Caco-2 (cell line): ENCODE results near the gene ARSK. TPM values are rescaled to one million over a fixed set of nuclear protein-coding genes. Genes with fewer than 3 reads are reported as not detected.

Experiments used
- BruUV-seq: library from RNA; stranded (reverse); fragments of 400-500 nt; replicated peaks from 2 replicates; lab custom pipeline; 2021; lab: Mats Ljungman, UMichigan
- CTCF ChIA-PET: fragments of 300-600 bp; sonication (Branson Sonifier 250); formaldehyde crosslinking; loops from one replicate; lab custom pipeline; 2022; ENCODE audit warnings: antibody characterized with exemption; lab: Charles Lee
- POLR2A ChIA-PET: fragments of 300-600 bp; sonication (Branson Sonifier 250); formaldehyde crosslinking; loops from one replicate; lab custom pipeline; 2022; ENCODE audit warnings: antibody characterized with exemption; lab: Charles Lee
- DNase-seq, 2 experiments: peaks; one replicate each; pipeline versions ENCODE4 v3.0.0 to v3.0.0-alpha.2; 2020 to 2022
- H3K27me3 ChIP-seq: replicated peaks from 2 replicates; pipeline ENCODE4 v1.6.0; 2011; ENCODE audit warnings: low read length; ENCODE audit not compliant: control insufficient read depth, insufficient read depth
- H3K36me3 ChIP-seq: 2 replicates; pipeline ENCODE4 v1.5.1; 2011; ENCODE audit warnings: low read length; ENCODE audit not compliant: control insufficient read depth, insufficient read depth
- H3K4me1 ChIP-seq: fragments of 250-450 bp; sonication (Bioruptor Pico); 2 replicates; pipeline ENCODE4 v1.5.1; 2020; ENCODE audit warnings: mild to moderate bottlenecking
- H3K4me3 ChIP-seq: 2 replicates; pipeline ENCODE4 v1.5.1; 2011; ENCODE audit warnings: low read depth, mild to moderate bottlenecking, control low read depth, low read length
- H3K9me3 ChIP-seq: fragments of 250-450 bp; sonication (Bioruptor Pico); 2 replicates; pipeline ENCODE4 v1.5.1; 2020; ENCODE audit warnings: mild to moderate bottlenecking, moderate library complexity
- H3K27ac Mint-ChIP-seq: one replicate; pipeline ENCODE4 v1.8.0; 2022; ENCODE audit warnings: mixed read lengths; ENCODE audit not compliant: unreplicated experiment
- H3K27me3 Mint-ChIP-seq: one replicate; pipeline ENCODE4 v1.8.0; 2022; ENCODE audit warnings: mixed read lengths; ENCODE audit not compliant: insufficient read depth, unreplicated experiment
- H3K36me3 Mint-ChIP-seq: one replicate; pipeline ENCODE4 v1.8.0; 2022; ENCODE audit warnings: mild to moderate bottlenecking, mixed read lengths; ENCODE audit not compliant: insufficient read depth, unreplicated experiment
- H3K4me1 Mint-ChIP-seq: one replicate; pipeline ENCODE4 v1.8.0; 2022; ENCODE audit warnings: low read depth, mixed read lengths; ENCODE audit not compliant: unreplicated experiment
- H3K4me3 Mint-ChIP-seq: one replicate; pipeline ENCODE4 v1.8.0; 2022; ENCODE audit warnings: mild to moderate bottlenecking, moderate library complexity, mixed read lengths; ENCODE audit not compliant: unreplicated experiment
- H3K9me3 Mint-ChIP-seq: one replicate; pipeline ENCODE4 v1.8.0; 2022; ENCODE audit warnings: mixed read lengths; ENCODE audit not compliant: unreplicated experiment
- intact Hi-C: fragments of 100-400 bp; cut with micrococcal nuclease; formaldehyde crosslinking; loops from one replicate; pipeline ENCODE4 v1.10.0; 2022; ENCODE audit not compliant: unreplicated experiment
- total RNA-seq: library from RNA; stranded (reverse); gene quantifications from 2 replicates; pipeline ENCODE4 v1.2.3, GENCODE V29; 2022
- TF ChIP-seq, protein P1 (sequence below), 2 experiments: fragments of 200-600 bp in 1 of 2; IDR thresholded peaks; 1 replicate in 1 of 2; 2 replicates in 1 of 2; pipeline versions ENCODE4 v1.5.1 to v1.8.0; 2011 to 2022; ENCODE audit warnings: antibody characterized with exemption in 1 of 2, control low read depth in 1 of 2, inconsistent platforms in 1 of 2, low read depth in 1 of 2, low read length in 1 of 2, mild to moderate bottlenecking in 1 of 2, moderate library complexity in 1 of 2; ENCODE audit not compliant: insufficient read depth in 1 of 2, severe bottlenecking in 1 of 2, unreplicated experiment in 1 of 2

ARSK gene
- total RNA-seq, 1 experiment from 2014 or later = 5.0 TPM

DNA sequence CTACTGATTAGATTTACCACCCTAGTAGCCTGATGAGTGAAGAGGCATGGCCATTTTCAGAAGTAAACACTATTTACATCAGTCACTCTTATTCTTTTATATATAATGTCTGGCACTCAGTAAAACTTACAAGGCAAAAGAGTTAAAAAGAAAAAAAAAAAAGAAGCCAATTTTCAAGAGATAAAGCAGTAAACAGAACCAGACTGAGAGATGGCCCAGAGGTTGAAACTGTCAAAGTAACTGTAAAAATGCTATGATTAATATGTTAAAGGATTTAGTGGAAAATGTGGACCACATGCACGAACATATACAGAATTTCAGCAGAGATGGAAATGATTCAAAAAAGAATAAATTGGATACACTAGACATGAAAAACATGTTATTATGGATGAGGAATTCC lies 58.6 kb downstream of the ARSK start:
- ChIA-PET CTCF (no interaction called here), POLR2A (no interaction called here)
- Histone ChIP-seq H3K4me1 (no peaks in the 10 kb centered on the region), H3K4me3 (no peak overlapping the region), H3K36me3 (no peaks in the 10 kb centered on the region), H3K27me3 (no peaks in the 10 kb centered on the region), H3K9me3 (peaks cover 12% of the 10 kb centered on the region)
- Mint-ChIP-seq H3K27me3 (peaks cover 4% of the 10 kb centered on the region), H3K4me1 (no peaks in the 10 kb centered on the region), H3K36me3 (no peaks in the 10 kb centered on the region), H3K4me3 (no peak overlapping the region), H3K27ac (no peak overlapping the region), H3K9me3 (peaks cover 13% of the 10 kb centered on the region)
- TF ChIP-seq, protein P1, sequence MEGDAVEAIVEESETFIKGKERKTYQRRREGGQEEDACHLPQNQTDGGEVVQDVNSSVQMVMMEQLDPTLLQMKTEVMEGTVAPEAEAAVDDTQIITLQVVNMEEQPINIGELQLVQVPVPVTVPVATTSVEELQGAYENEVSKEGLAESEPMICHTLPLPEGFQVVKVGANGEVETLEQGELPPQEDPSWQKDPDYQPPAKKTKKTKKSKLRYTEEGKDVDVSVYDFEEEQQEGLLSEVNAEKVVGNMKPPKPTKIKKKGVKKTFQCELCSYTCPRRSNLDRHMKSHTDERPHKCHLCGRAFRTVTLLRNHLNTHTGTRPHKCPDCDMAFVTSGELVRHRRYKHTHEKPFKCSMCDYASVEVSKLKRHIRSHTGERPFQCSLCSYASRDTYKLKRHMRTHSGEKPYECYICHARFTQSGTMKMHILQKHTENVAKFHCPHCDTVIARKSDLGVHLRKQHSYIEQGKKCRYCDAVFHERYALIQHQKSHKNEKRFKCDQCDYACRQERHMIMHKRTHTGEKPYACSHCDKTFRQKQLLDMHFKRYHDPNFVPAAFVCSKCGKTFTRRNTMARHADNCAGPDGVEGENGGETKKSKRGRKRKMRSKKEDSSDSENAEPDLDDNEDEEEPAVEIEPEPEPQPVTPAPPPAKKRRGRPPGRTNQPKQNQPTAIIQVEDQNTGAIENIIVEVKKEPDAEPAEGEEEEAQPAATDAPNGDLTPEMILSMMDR (IDR thresholded peaks at IDR 0.05; ENCODE audit: insufficient read depth in 1 of 2, low read depth in 1 of 2, low read length in 1 of 2, severe bottlenecking in 1 of 2, unreplicated experiment in 1 of 2) = no peak
- intact Hi-C loops = no loop called here
- no TSS peak for BruUV-seq
- no peak for DNase-seq

DNA sequence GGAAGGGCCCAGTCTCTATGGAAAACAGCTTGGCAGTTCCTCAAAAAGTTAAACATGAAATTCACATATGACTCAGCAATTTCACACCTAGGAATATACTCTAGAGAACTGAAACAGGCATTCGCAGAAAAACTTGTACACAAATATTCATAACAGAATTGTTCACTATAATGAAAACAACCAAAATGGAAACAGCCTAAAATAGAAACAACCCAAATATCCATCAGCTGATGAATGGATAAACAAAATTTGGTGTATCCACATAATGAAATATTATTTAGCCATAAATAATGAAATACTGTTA lies 60.2 kb downstream of the ARSK start:
- Histone ChIP-seq H3K27me3 (no peaks in the 10 kb centered on the region), H3K4me1 (no peaks in the 10 kb centered on the region), H3K9me3 (peaks cover 12% of the 10 kb centered on the region), H3K36me3 (no peaks in the 10 kb centered on the region), H3K4me3 (no peak overlapping the region)
- no peak for DNase-seq
- Mint-ChIP-seq H3K4me3 (no peak overlapping the region), H3K27ac (no peak overlapping the region), H3K4me1 (no peaks in the 10 kb centered on the region), H3K27me3 (peaks cover 4% of the 10 kb centered on the region), H3K36me3 (no peaks in the 10 kb centered on the region), H3K9me3 (peaks cover 13% of the 10 kb centered on the region)
- POLR2A ChIA-PET = no interaction called here
- intact Hi-C loops = no loop called here
- no TSS peak for BruUV-seq
- CTCF ChIA-PET = no interaction called here
- TF ChIP-seq, protein P1 (IDR thresholded peaks at IDR 0.05; ENCODE audit: insufficient read depth in 1 of 2, low read depth in 1 of 2, low read length in 1 of 2, severe bottlenecking in 1 of 2, unreplicated experiment in 1 of 2) = no peak

DNA sequence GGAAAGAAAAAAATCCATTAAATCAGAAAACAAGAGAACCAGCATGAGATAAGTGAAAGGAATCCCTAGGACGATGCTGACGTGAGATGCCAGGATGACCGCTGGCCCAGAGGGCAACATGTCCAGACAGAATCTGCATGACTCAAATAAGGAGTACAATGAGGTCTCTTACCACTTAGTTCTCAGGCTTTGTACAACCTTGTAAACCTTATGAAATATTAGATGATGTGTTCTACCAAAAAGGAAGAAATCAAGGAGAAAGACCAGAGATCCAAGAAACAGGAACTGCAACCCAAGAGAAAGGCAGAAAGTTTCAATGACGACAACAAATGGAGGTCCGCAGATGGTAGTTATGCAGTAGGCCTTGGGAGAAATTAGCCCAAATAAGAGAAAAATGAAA lies 62.2 kb downstream of the ARSK start:
- CTCF ChIA-PET = no interaction called here
- Mint-ChIP-seq H3K9me3 (peaks cover 13% of the 10 kb centered on the region), H3K27me3 (peaks cover 6% of the 10 kb centered on the region), H3K36me3 (no peaks in the 10 kb centered on the region), H3K27ac (no peak overlapping the region), H3K4me3 (no peak overlapping the region), H3K4me1 (no peaks in the 10 kb centered on the region)
- POLR2A ChIA-PET = no interaction called here
- no TSS peak for BruUV-seq
- H3K9me3 ChIP-seq = peaks cover 12% of the 10 kb centered on the region
- H3K27me3 ChIP-seq = no peaks in the 10 kb centered on the region
- no peaks in the 10 kb centered on the region for H3K36me3 ChIP-seq
- no peak overlapping the region for H3K4me3 ChIP-seq
- no peaks in the 10 kb centered on the region for H3K4me1 ChIP-seq
- TF ChIP-seq, protein P1 (IDR thresholded peaks at IDR 0.05; ENCODE audit: insufficient read depth in 1 of 2, low read depth in 1 of 2, low read length in 1 of 2, severe bottlenecking in 1 of 2, unreplicated experiment in 1 of 2) = no peak
- DNase-seq = no peak
- intact Hi-C loops = no loop called here
